HepG2 (cell line): ENCODE measurements around the gene DNAJC30. TPM values are rescaled to one million over a fixed set of nuclear protein-coding genes. Genes with fewer than 3 reads are reported as not detected.
A peak's percentile ranks its signal among the peaks of the same experiment; 100 is the strongest.

Experiments used
- ATAC-seq: fragments of 200-7000 bp; cut with Tn5 transposase; 3 replicates; pipeline ENCODE4 v1.9.1; 2020; ENCODE audit warnings: mild to moderate bottlenecking, moderate library complexity
- BruUV-seq: library from RNA; stranded (reverse); fragments of 400-500 nt; replicated peaks from 2 replicates; lab custom pipeline; 2021; lab: Mats Ljungman, UMichigan
- CTCF ChIA-PET: fragments of 300-600 bp; formaldehyde crosslinking; extraction: SDS; loops from one replicate; lab custom pipeline; 2021; ENCODE audit warnings: low total read pairs, inconsistent platforms, low intra/inter-chr PET ratio; lab: Yijun Ruan, JAX
- POLR2A ChIA-PET: fragments of 350-600 bp; sonication (Branson Sonifier 250); formaldehyde crosslinking; loops from one replicate; lab custom pipeline; 2020; ENCODE audit warnings: antibody characterized with exemption, inconsistent platforms; lab: Yijun Ruan, JAX
- DNase-seq: peaks from one replicate; pipeline ENCODE4 v3.0.0-alpha.2; 2015; ENCODE audit warnings: low spot score
- FAIRE-seq: peaks from 3 replicates; lab custom pipeline; 2011; peaks lifted over from hg19 to GRCh38; lab: Jason Lieb, UNC
- H2AFZ ChIP-seq: one replicate; pipeline ENCODE4 v1.6.1; 2011; ENCODE audit warnings: low read length, inconsistent platforms
- H3K27ac ChIP-seq: fragments of 300-600 bp; 3 replicates; pipeline ENCODE4 v1.8.0; 2011; ENCODE audit warnings: mixed run types, mild to moderate bottlenecking, mixed read lengths, low read length, inconsistent platforms; ENCODE audit not compliant: insufficient read depth; ENCODE audit errors: extremely low read length
- H3K27me3 ChIP-seq, 2 experiments: fragments of 200-600 bp in 1 of 2; 2 replicates in 1 of 2; 3 replicates in 1 of 2; pipeline versions ENCODE4 v1.6.0 to v1.8.0; 2011; ENCODE audit warnings: low read length in 2 of 2, mild to moderate bottlenecking in 2 of 2, moderate library complexity in 2 of 2, inconsistent platforms in 1 of 2; ENCODE audit not compliant: insufficient read depth in 2 of 2, control insufficient read depth in 1 of 2
- H3K36me3 ChIP-seq, 2 experiments: fragments of 200-600 bp in 1 of 2; replicated peaks in 1 of 2; 2 replicates in 1 of 2; 3 replicates in 1 of 2; pipeline versions ENCODE4 v1.5.1 to v1.8.0; 2011; ENCODE audit warnings: low read length in 2 of 2, inconsistent platforms in 1 of 2; ENCODE audit not compliant: insufficient read depth in 2 of 2, control insufficient read depth in 1 of 2
- H3K4me1 ChIP-seq: 2 replicates; pipeline ENCODE4 v1.5.1; 2012; ENCODE audit warnings: low read length, inconsistent platforms; ENCODE audit not compliant: insufficient read depth
- H3K4me2 ChIP-seq: 2 replicates; pipeline ENCODE4 v1.6.0; 2011; ENCODE audit warnings: low read depth, low read length, inconsistent platforms
- H3K4me3 ChIP-seq, 3 experiments: fragments of 200-600 bp in 1 of 3; sonication (generic), shearing (Covaris generic) in 1 of 3; replicated peaks in 1 of 3; 2 replicates each; pipeline ENCODE4 v1.5.1; 2011 to 2016; ENCODE audit warnings: low read length in 3 of 3, inconsistent platforms in 2 of 3, low read depth in 2 of 3, mild to moderate bottlenecking in 2 of 3, control low read depth in 1 of 3, mixed read lengths in 1 of 3; ENCODE audit not compliant: insufficient read depth in 1 of 3
- H3K79me2 ChIP-seq: one replicate; pipeline ENCODE4 v1.6.1; 2011; ENCODE audit warnings: low read length, inconsistent platforms; ENCODE audit not compliant: insufficient read depth
- H3K9ac ChIP-seq: 2 replicates; pipeline ENCODE4 v1.6.0; 2011; ENCODE audit warnings: mild to moderate bottlenecking, low read depth, low read length, inconsistent platforms; ENCODE audit not compliant: insufficient read depth
- H3K9me3 ChIP-seq: 2 replicates; pipeline ENCODE4 v1.5.1; 2012; ENCODE audit warnings: mild to moderate bottlenecking, low read length
- H4K20me1 ChIP-seq: 2 replicates; pipeline ENCODE4 v1.6.0; 2011; ENCODE audit warnings: inconsistent platforms, mild to moderate bottlenecking, low read length, moderate library complexity; ENCODE audit not compliant: insufficient read depth
- CREB1 ChIP-seq, 2 experiments: fragments of 450-650 bp in 1 of 2; IDR thresholded peaks; 2 replicates each; pipeline ENCODE4 v1.6.1; 2016 to 2017; ENCODE audit warnings: control low read depth in 1 of 2, mild to moderate bottlenecking in 1 of 2, missing compliant biosample characterization in 1 of 2, missing genetic modification characterization in 1 of 2
- HDAC1 ChIP-seq: sonication (generic); formaldehyde crosslinking; IDR thresholded peaks from 2 replicates; pipeline ENCODE4 v1.5.1; 2020; ENCODE audit warnings: mild to moderate bottlenecking, missing genetic modification reagents
- NFIC ChIP-seq: IDR thresholded peaks from 2 replicates; pipeline ENCODE4 v1.6.1; 2012; ENCODE audit warnings: mild to moderate bottlenecking, low read length, inconsistent platforms
- RFXAP ChIP-seq: sonication (generic); formaldehyde crosslinking; IDR thresholded peaks from 2 replicates; pipeline ENCODE4 v1.4.0; 2020; ENCODE audit warnings: missing genetic modification reagents, borderline replicate concordance
- ZC3H13 ChIP-seq: sonication (generic); formaldehyde crosslinking; IDR thresholded peaks from 2 replicates; pipeline ENCODE4 v1.8.1; 2023; ENCODE audit warnings: mild to moderate bottlenecking, missing genetic modification reagents, moderate library complexity
- WGBS: methylation state at CpG from one replicate; pipeline ENCODE4 v1.1.6; 2017; ENCODE audit warnings: low lambda C conversion rate; 5-methylcytosine and 5-hydroxymethylcytosine counted together
- in situ Hi-C: cut with HindIII; loops from 2 replicates; pipeline ENCODE4 v1.10.0; 2017; ENCODE audit warnings: low pct_unique_long_range_greater_than_20kb; ENCODE audit not compliant: extremely low pct_ligation_motif_present
- intact Hi-C: fragments of 100-400 bp; cut with micrococcal nuclease; formaldehyde crosslinking; loops from one replicate; pipeline ENCODE4 v1.10.0; 2022; ENCODE audit not compliant: unreplicated experiment
- polyA plus RNA-seq, 8 experiments: library from polyadenylated mRNA; depleted of rRNA in 3 of 8; stranded (reverse) in 7 of 8; unstranded in 1 of 8; fragments of >200 nt; fragmentation: Illumina TruSeq in 4 of 8; extraction: Trizol in 4 of 8; gene quantifications; 2 replicates each; pipeline versions ENCODE4 v1.2.1 to v1.2.3, GENCODE V29; 2011 to 2016; ENCODE audit warnings: low read depth in 4 of 8, missing spikeins in 1 of 8, mixed read lengths in 1 of 8; ENCODE audit not compliant: insufficient read depth in 1 of 8
- total RNA-seq, 5 experiments: library from RNA; depleted of rRNA; stranded (reverse); fragments of >200 nt; fragmentation: Illumina TruSeq; extraction: Trizol; gene quantifications; 2 replicates each; pipeline ENCODE4 v1.2.3, GENCODE V29; 2016; ENCODE audit warnings: low read depth in 1 of 5
- TF ChIP-seq, protein P1 (sequence below), 2 experiments: fragments of 450-650 bp in 1 of 2; sonication (generic) in 1 of 2; formaldehyde crosslinking; IDR thresholded peaks; 2 replicates each; pipeline versions ENCODE4 v1.5.0 to v1.8.0; 2020 to 2022; ENCODE audit warnings: mild to moderate bottlenecking in 1 of 2, missing genetic modification reagents in 1 of 2
- TF ChIP-seq, protein P2 (sequence below): sonication (generic); formaldehyde crosslinking; IDR thresholded peaks from 2 replicates; pipeline ENCODE4 v1.5.1; 2020; ENCODE audit warnings: missing genetic modification reagents, mild to moderate bottlenecking, borderline replicate concordance
- TF ChIP-seq, protein P3 (sequence below): sonication (generic); formaldehyde crosslinking; IDR thresholded peaks from 2 replicates; pipeline ENCODE4 v1.4.0; 2020; ENCODE audit warnings: missing genetic modification reagents
- TF ChIP-seq, protein P4 (sequence below): sonication (generic); formaldehyde crosslinking; IDR thresholded peaks from 2 replicates; pipeline ENCODE4 v1.4.0; 2020; ENCODE audit warnings: missing genetic modification reagents
- TF ChIP-seq, protein P5 (sequence below): sonication (generic); formaldehyde crosslinking; IDR thresholded peaks from 2 replicates; pipeline ENCODE4 v1.5.0; 2020; ENCODE audit warnings: mild to moderate bottlenecking, missing genetic modification reagents

DNAJC30 gene
- total and polyA plus RNA-seq, 2 of the 13 experiments (the other 11 are each of a cell fraction or from before 2014, with no cell fraction given), result 3.3 to 3.8 TPM

DNA sequence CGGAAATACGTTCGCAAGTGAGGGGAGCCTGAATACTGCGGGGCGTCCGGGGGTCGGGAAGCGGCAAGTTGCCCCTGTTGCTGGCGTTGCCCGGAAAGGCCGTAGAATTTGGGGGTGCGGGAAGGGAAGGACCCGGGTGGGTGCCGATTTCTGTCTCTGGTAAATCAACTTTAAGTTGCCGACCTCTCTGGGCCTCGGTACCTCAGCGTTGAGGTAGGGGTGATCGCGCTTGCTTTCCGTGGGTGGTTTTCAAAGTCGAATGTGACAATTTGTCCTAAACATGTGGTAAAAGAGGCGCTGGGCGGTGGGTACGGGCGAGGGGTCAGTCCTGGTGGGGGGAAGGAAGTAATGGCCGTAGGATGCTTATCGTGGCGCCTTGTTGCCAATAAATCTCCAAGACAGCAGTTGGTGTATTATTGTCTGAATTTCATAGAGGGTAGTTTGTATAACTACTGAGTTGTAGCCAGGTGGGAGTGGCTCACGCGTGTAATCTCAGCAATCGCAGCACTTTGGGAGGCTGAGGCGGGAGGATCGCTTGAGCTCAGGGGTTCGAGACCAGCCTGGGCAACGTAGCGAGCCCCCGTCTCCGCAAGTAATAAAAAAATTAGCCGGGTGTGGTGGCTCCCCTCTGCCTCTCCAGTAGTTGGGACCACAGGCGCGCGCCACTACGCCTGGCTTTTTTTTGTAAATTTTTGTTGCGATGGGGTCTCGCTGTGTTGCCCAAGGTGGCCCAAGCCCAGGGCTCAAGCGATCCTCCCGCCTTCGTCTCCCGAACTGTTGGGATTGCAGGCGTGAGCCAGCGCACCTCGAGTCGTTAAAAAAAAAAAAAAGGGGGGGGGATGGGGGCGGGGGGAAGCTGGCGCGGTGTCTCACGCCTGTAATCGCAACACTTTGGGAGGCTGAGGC, 788 bp upstream of the DNAJC30 start:
- FAIRE-seq, result no peak
- ATAC-seq, result peak; percentile 14; the same call in 2 of the 3 replicates
- TF ChIP-seq, protein P1, sequence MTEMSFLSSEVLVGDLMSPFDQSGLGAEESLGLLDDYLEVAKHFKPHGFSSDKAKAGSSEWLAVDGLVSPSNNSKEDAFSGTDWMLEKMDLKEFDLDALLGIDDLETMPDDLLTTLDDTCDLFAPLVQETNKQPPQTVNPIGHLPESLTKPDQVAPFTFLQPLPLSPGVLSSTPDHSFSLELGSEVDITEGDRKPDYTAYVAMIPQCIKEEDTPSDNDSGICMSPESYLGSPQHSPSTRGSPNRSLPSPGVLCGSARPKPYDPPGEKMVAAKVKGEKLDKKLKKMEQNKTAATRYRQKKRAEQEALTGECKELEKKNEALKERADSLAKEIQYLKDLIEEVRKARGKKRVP (CRISPR knock-in tag; IDR thresholded peaks at IDR 0.05), result 0 out of 4 replicates have a peak, but pooled peaks of 1 of the 2 experiments have one; percentile 8
- no peak for TF ChIP-seq HDAC1 (CRISPR knock-in tag)
- TF ChIP-seq, protein P2, sequence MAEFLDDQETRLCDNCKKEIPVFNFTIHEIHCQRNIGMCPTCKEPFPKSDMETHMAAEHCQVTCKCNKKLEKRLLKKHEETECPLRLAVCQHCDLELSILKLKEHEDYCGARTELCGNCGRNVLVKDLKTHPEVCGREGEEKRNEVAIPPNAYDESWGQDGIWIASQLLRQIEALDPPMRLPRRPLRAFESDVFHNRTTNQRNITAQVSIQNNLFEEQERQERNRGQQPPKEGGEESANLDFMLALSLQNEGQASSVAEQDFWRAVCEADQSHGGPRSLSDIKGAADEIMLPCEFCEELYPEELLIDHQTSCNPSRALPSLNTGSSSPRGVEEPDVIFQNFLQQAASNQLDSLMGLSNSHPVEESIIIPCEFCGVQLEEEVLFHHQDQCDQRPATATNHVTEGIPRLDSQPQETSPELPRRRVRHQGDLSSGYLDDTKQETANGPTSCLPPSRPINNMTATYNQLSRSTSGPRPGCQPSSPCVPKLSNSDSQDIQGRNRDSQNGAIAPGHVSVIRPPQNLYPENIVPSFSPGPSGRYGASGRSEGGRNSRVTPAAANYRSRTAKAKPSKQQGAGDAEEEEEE (CRISPR knock-in tag), result no peak
- 0 out of 2 replicates have a peak, but pooled peaks have one; percentile 28 for TF ChIP-seq ZC3H13 (CRISPR knock-in tag)
- TF ChIP-seq RFXAP (CRISPR knock-in tag), result no peak
- TF ChIP-seq, protein P3, sequence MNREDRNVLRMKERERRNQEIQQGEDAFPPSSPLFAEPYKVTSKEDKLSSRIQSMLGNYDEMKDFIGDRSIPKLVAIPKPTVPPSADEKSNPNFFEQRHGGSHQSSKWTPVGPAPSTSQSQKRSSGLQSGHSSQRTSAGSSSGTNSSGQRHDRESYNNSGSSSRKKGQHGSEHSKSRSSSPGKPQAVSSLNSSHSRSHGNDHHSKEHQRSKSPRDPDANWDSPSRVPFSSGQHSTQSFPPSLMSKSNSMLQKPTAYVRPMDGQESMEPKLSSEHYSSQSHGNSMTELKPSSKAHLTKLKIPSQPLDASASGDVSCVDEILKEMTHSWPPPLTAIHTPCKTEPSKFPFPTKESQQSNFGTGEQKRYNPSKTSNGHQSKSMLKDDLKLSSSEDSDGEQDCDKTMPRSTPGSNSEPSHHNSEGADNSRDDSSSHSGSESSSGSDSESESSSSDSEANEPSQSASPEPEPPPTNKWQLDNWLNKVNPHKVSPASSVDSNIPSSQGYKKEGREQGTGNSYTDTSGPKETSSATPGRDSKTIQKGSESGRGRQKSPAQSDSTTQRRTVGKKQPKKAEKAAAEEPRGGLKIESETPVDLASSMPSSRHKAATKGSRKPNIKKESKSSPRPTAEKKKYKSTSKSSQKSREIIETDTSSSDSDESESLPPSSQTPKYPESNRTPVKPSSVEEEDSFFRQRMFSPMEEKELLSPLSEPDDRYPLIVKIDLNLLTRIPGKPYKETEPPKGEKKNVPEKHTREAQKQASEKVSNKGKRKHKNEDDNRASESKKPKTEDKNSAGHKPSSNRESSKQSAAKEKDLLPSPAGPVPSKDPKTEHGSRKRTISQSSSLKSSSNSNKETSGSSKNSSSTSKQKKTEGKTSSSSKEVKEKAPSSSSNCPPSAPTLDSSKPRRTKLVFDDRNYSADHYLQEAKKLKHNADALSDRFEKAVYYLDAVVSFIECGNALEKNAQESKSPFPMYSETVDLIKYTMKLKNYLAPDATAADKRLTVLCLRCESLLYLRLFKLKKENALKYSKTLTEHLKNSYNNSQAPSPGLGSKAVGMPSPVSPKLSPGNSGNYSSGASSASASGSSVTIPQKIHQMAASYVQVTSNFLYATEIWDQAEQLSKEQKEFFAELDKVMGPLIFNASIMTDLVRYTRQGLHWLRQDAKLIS (CRISPR knock-in tag), result no peak
- TF ChIP-seq, protein P4, sequence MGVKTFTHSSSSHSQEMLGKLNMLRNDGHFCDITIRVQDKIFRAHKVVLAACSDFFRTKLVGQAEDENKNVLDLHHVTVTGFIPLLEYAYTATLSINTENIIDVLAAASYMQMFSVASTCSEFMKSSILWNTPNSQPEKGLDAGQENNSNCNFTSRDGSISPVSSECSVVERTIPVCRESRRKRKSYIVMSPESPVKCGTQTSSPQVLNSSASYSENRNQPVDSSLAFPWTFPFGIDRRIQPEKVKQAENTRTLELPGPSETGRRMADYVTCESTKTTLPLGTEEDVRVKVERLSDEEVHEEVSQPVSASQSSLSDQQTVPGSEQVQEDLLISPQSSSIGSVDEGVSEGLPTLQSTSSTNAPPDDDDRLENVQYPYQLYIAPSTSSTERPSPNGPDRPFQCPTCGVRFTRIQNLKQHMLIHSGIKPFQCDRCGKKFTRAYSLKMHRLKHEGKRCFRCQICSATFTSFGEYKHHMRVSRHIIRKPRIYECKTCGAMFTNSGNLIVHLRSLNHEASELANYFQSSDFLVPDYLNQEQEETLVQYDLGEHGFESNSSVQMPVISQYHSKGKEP (CRISPR knock-in tag), result no peak
- TF ChIP-seq, protein P5, sequence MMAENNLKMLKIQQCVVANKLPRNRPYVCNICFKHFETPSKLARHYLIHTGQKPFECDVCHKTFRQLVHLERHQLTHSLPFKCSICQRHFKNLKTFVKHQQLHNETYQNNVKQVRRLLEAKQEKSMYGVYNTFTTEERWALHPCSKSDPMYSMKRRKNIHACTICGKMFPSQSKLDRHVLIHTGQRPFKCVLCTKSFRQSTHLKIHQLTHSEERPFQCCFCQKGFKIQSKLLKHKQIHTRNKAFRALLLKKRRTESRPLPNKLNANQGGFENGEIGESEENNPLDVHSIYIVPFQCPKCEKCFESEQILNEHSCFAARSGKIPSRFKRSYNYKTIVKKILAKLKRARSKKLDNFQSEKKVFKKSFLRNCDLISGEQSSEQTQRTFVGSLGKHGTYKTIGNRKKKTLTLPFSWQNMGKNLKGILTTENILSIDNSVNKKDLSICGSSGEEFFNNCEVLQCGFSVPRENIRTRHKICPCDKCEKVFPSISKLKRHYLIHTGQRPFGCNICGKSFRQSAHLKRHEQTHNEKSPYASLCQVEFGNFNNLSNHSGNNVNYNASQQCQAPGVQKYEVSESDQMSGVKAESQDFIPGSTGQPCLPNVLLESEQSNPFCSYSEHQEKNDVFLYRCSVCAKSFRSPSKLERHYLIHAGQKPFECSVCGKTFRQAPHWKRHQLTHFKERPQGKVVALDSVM, result peak; percentile 84
- TF ChIP-seq NFIC, result no peak
- no peak for TF ChIP-seq CREB1 (IDR thresholded peaks at IDR 0.05)
- no peak for TF ChIP-seq CREB1 (CRISPR knock-in tag; IDR thresholded peaks at IDR 0.05)

More for the DNA sequence above, 788 bp upstream of the DNAJC30 start:
- 34% methylated on average over 58 of the region's 58 CpGs for WGBS
- Histone ChIP-seq H4K20me1 (no peaks in the 10 kb centered on the region), H3K4me1 (peaks cover 32% of the 10 kb centered on the region), H3K4me3 (peak overlapping the region; percentile 85 to 94 (median 92)), H3K9ac (peak overlapping the region; percentile 84), H3K4me2 (peak overlapping the region; percentile 80), H3K27me3 (no peaks in the 10 kb centered on the region; a peak in 1 of 5 replicates), H3K27ac (peak overlapping the region; percentile 66), H3K79me2 (peaks cover 52% of the 10 kb centered on the region), H3K9me3 (no peaks in the 10 kb centered on the region), H2AFZ (no peak overlapping the region), H3K36me3 (peaks cover 8 to 30% of the 10 kb centered on the region in 2 experiments)
- in situ Hi-C loops (no loop called here), intact Hi-C loops (loop anchor here (2.0 to 5.0 kb wide), 2 partner anchors 17 to 33 kb away; partner anchors contain the start of genes STX1A and VPS37D)
- no peak for DNase-seq
- POLR2A ChIA-PET, result interaction anchor here (1.0 to 1.6 kb wide), 5 partner anchors 13 to 61 kb away, joined by 3 to 9 read pairs (median 4); partner anchors contain the start of gene MLXIPL
- CTCF ChIA-PET, result no interaction called here
- TSS peak; percentile 88 for BruUV-seq
